HG03280 (cell line): ENCODE results near the gene ACACB.
A peak's percentile ranks its signal among the peaks of the same experiment; 100 is the strongest.
"Not testable (repeated sequence)": the region's sequence is repeated elsewhere in the genome, so short reads cannot be mapped to it uniquely, and the experiment has no call there.

ENCODE experiments used
- ATAC-seq: cut with Tn5 transposase; IDR thresholded peaks from one replicate; pipeline ENCODE4 v1.9.1; 2021; ENCODE audit warnings: mild to moderate bottlenecking, moderate library complexity; ENCODE audit not compliant: unreplicated experiment

Gene ACACB

DNA sequence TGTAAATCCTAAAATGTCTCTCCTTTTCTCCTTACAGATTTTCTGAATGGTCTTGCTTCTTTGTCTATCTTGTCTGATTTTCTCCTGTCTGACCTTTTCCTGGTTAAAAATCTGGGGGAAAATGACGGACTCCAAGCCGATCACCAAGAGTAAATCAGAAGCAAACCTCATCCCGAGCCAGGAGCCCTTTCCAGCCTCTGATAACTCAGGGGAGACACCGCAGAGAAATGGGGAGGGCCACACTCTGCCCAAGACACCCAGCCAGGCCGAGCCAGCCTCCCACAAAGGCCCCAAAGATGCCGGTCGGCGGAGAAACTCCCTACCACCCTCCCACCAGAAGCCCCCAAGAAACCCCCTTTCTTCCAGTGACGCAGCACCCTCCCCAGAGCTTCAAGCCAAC lies 23.0 kb downstream of the ACACB start:
- ATAC-seq, result no peak

DNA sequence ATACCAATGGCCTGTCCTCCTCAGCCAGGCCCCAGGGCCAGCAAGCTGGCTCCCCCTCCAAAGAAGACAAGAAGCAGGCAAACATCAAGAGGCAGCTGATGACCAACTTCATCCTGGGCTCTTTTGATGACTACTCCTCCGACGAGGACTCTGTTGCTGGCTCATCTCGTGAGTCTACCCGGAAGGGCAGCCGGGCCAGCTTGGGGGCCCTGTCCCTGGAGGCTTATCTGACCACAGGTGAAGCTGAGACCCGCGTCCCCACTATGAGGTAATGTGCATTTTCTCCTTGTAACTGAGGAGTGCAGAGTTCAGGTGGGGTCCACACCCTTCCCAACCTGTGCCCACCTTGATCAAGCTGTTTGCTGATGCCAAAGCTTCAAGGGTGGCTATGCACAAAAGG lies 23.4 kb downstream of the ACACB start:
- no peak for ATAC-seq

GRCh38 chr12:109140560-109140959 lies 24.2 kb downstream of the ACACB start:
- ATAC-seq, result no peak

DNA sequence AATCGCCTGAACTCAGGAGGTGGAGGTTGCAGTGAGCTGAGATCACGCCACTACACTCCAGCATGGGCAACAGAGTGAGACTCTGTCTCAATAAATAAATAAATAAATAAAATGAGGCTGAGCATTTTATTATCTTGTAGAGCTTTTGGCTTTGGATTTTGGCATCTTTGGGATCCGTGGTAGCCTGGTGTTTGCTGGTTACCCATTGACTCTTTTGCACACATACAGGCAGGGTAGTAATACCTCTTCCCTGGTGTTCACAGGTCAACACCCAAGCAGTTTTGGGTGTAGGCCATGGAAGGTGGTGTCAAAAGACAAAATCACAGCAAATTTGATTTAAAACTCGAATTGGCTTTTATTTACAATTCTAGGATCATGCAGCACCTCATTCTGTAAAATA lies 27.8 kb downstream of the ACACB start:
- ATAC-seq, result no peak

GRCh38 chr12:109147126-109147525 lies 30.7 kb downstream of the ACACB start:
- ATAC-seq, result not testable (repeated sequence)

DNA sequence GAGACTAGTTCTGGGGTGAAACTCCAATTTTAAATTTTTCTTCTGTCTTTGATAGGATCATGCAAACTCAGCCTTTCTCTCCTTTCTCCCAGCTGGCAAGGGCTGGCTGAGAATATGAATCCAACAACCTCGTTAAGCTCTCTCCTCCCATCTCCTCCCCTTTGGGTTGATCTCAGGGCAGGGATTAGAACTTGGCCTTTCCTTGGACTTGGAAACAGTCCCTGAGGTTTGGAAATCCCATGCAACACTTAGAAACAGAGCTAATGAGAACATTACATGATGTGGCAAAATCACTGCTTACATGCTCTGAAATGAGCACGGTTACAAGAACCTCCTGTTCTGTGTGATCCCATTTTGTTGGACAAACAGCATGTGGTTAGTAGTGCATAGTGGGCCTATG lies 31.6 kb downstream of the ACACB start:
- no peak for ATAC-seq

DNA sequence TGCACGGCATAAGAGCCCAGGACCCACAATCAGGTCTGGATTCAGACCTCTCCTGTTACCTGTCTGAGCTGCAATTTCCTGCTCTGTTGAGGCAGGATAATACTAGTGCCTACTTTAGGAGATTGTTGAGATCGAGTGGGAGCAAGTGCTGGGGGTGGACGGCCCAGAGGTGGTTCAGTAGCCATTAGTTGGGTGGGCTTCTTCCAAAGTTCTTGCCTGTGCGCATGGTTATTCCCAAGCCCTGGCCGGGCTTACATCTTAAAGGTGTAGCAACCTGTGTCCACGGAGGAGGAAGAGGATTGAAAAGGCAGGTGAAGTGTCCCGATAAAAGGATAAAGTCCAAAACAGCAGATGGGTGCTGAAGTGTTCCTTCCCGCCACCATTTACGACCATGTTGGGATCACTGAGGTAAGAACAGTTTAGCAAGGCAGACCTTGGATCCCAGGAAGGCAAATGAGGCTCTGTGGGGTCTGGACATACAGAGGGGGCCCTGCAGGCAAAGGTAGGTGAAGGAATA lies 33.8 kb downstream of the ACACB start:
- ATAC-seq, result no peak

DNA sequence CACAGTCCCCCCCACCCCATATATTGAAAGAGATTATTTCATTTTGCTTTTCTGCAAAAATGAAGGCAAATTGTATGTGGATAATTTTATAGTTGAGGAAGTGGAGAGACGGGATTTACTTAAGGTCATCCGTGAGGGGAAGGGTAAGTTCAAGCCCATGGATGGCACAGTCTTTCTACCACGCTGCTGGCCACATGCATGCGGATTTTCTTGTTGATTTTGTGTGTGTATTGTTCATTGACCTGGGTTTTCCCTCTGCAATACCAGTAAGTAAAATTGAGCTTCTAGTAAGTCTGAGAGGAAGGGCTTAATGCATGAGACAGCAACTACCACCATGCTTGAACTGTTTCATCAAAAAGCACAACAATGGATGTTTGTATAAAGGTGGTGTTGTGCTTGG lies 35.1 kb downstream of the ACACB start:
- ATAC-seq, result no peak

- no peak for ATAC-seq
Observed at GRCh38 chr12:109153821-109154441, 37.5 kb downstream of the ACACB start.

DNA sequence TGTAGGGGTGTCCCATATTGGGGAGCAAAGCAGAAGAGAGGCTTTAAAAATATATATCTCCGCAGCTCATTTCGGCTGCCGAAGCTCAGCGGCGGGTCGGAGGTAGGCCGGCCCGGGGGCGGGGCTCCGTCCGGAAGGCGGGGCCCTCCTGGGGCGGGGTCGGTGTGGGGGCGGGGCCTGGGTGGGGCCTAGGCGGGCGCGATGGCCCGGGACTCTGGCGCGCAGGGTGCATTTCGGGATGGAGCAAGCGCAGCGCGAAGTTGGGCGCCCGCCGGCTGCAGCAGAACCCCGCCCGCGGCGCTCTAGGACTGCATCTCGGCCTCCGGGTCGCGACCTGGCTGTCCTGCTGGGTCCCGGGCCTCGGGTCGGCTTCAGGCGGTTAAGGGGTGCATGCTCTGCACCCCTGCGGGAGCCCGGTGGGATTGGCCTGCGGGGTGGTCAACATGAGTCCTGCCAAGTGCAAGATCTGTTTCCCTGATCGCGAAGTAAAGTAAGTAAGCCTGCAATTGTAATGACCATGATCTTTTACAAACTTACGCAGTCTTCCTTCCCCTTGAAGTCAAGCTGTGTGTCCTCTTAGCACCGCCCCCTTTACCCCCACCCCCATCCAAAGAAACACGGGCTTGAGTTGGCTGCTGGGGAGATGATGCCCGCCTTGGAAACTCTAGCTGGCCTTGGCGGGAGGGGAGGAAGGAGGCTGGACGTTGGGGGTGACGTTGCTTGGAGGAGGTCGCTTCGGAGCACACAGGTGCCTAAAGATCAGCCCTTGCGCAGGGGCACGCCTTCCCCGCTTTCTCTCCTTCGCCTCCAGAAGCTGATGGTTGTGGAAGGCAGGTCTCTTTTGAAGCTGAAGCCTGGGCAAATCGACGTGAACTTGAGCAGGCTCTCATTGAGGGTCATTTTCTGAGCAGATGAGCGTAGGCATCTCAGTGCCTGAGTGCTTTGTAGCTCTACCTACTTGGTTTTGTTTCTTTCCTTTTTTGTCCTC lies 38.4 kb downstream of the ACACB start:
- ATAC-seq, result peak; percentile 92

- ATAC-seq, result no peak
Observed at GRCh38 chr12:109156036-109156435, 39.6 kb downstream of the ACACB start.

- no peak for ATAC-seq
Observed at GRCh38 chr12:109156586-109156985, 40.2 kb downstream of the ACACB start.

DNA sequence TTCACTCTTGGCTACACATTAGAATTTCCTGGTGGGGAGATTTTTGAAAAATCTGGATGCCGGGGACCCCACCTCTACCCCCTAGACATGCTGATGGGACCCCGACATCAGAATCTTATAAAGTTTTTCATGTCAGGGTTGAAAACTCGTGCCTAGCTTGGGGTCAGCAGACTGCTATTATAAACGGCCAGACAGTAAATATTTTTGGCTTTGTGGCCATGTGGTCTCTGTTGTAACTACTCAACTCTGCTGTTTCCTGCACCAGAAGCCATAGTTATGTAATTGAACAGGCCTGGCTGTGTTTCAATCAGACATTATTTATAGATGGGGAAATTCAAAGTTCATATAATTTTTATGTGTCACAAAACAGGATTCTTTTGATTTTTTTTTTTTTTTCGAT lies 41.6 kb downstream of the ACACB start:
- no peak for ATAC-seq

- ATAC-seq, result no peak
Observed at GRCh38 chr12:109160433-109160832, 44.0 kb downstream of the ACACB start.

DNA sequence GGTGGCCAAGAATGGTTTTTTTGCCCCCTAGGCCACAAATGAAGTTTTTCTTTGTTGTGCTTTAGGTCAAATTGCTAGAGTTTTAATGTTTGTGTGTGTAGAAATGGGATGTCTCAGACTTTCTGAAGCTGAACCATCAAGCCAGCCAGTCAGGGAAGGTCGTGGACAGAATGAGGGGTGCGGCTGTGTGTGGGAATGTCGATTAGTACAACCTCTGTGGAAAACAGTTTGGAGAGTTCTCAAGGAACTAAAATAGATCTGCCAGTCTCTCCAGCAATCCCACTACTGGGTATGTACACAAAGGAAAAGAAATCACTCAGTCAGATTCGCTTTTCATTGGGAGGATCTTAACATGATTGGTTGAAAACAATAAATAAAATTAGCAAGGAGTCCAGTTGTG lies 44.5 kb downstream of the ACACB start:
- ATAC-seq, result no peak

- ATAC-seq, result no peak
Observed at GRCh38 chr12:109162551-109162950, 46.2 kb downstream of the ACACB start.

GRCh38 chr12:109163167-109163566 lies 46.8 kb downstream of the ACACB start:
- ATAC-seq, result no peak

- ATAC-seq, result no peak
Observed at GRCh38 chr12:109165599-109165998, 49.2 kb downstream of the ACACB start.

- ATAC-seq, result no peak
Observed at GRCh38 chr12:109166371-109166770, 50.0 kb downstream of the ACACB start.

DNA sequence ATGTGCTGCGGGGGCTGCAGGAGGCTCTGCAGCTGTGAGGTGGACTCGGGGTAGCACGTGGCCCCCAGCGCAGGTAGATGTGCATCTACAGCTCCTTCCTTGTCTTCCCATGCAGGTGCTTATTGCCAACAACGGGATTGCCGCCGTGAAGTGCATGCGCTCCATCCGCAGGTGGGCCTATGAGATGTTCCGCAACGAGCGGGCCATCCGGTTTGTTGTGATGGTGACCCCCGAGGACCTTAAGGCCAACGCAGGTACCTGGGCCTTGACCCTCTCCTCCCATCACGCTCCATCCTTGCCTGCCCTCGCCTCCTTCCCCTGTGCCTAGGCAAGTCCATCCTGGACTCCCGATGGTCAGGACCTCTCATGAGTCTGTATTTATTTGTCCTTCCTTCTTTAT lies 51.4 kb downstream of the ACACB start:
- no peak for ATAC-seq

DNA sequence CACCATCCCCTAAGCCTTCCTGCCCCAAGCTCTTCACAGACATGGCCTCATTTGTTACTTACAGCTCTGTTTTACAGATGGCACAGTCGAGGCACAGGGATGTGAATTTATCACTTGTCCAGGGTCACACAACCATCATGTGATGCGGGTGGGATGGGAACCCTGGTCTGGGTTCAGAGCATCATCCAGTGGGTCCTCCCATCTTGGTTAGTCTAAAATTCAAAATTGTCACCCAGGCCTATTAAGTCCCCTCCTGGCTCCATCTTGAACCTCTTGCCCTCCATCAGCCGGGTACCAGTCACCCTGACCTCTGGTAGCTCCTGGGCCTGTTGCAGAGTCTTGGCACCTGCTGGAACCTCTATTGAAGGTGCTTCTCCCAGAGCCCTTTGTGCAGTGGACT lies 52.9 kb downstream of the ACACB start:
- no peak for ATAC-seq

- ATAC-seq, result no peak
Observed at GRCh38 chr12:109169686-109170085, 53.3 kb downstream of the ACACB start.
